Esophagus squamous epithelium (tissue), 5 donors: ENCODE measurements around the gene TRAK1. TPM values are rescaled to one million over a fixed set of nuclear protein-coding genes. Genes with fewer than 3 reads are reported as not detected.

ENCODE experiments used
- DNase-seq: peaks from one replicate; lab custom pipeline; 2025; lab: John Stamatoyannopoulos, UW
- H3K27ac ChIP-seq, 4 donors: fragments of 200-600 bp; sonication (generic); one replicate each; pipeline ENCODE4 v1.5.1; 2016 to 2019; ENCODE audit warnings: mild to moderate bottlenecking in 1 of 4
- H3K27me3 ChIP-seq, 4 donors: fragments of 200-600 bp; sonication (generic); 1 replicate in 3 of 4; 2 replicates in 1 of 4; pipeline versions ENCODE4 v1.5.1 to v1.6.0; 2017 to 2021; ENCODE audit warnings: antibody characterized with exemption in 1 of 4
- H3K36me3 ChIP-seq, 3 donors: fragments of 200-600 bp; sonication (generic); one replicate each; pipeline ENCODE4 v1.5.1; 2016 to 2019
- H3K4me1 ChIP-seq, 3 donors: fragments of 200-600 bp; sonication (generic); one replicate each; pipeline ENCODE4 v1.5.1; 2017 to 2019
- H3K4me3 ChIP-seq, 4 donors: fragments of 200-600 bp; sonication (generic); 1 replicate in 3 of 4; 2 replicates in 1 of 4; pipeline ENCODE4 v1.5.1; 2016 to 2019; ENCODE audit warnings: mild to moderate bottlenecking in 2 of 4, moderate library complexity in 1 of 4
- H3K9me3 ChIP-seq, 3 donors: fragments of 200-600 bp; sonication (generic); one replicate each; pipeline ENCODE4 v1.5.1; 2016 to 2019
- CTCF ChIP-seq, 6 experiments: fragments of 450-650 bp in 4 of 6; fragments of 200-600 bp in 2 of 6; sonication (generic) in 2 of 6; IDR thresholded peaks; one replicate each; pipeline ENCODE4 v1.5.1; 2016 to 2019; ENCODE audit warnings: antibody characterized with exemption in 6 of 6, mild to moderate bottlenecking in 4 of 6, moderate library complexity in 4 of 6
- POLR2A ChIP-seq, 4 donors: fragments of 450-650 bp; IDR thresholded peaks; one replicate each; pipeline ENCODE4 v1.6.1; 2017; ENCODE audit warnings: antibody characterized with exemption in 4 of 4, mild to moderate bottlenecking in 4 of 4, moderate library complexity in 3 of 4
- WGBS, 2 donors: methylation state at CpG; one replicate each; pipeline ENCODE4 v1.1.5; 2018; 5-methylcytosine and 5-hydroxymethylcytosine counted together
- intact Hi-C: fragments of 100-400 bp; cut with DNase I; formaldehyde crosslinking; loops from one replicate; pipeline ENCODE4 v1.15.0; 2022
- total RNA-seq, 4 donors: library from RNA; depleted of rRNA; stranded (reverse); fragments of >200 nt; gene quantifications; one replicate each; pipeline ENCODE4 v1.1.0, GENCODE V29; 2016
- donor health status: DM: yes; HTN: yes; CAD: no.

The TRAK1 gene
- total RNA-seq, 4 donors from 2014 or later: 31.8 to 40.6 (median 37.7) TPM

GRCh38 chr3:42106646-42107045 is 15.5 kb downstream of the TRAK1 start:
- peak overlapping the region in 3 of 4 donors; percentile 29 to 52 (median 47) for H3K27ac ChIP-seq
- H3K36me3 ChIP-seq: peaks cover 0 to 30% (median 11%) of the 10 kb centered on the region in 3 donors
- DNase-seq: no peak
- H3K27me3 ChIP-seq: no peaks in the 10 kb centered on the region
- H3K9me3 ChIP-seq: no peaks in the 10 kb centered on the region
- TF ChIP-seq POLR2A (IDR thresholded peaks at IDR 0.05): no peak
- no peak for TF ChIP-seq CTCF (IDR thresholded peaks at IDR 0.05)
- H3K4me3 ChIP-seq: no peak overlapping the region
- intact Hi-C loops: no loop called here
- H3K4me1 ChIP-seq: peaks cover 10 to 16% (median 15%) of the 10 kb centered on the region in 3 donors

GRCh38 chr3:42110631-42111030 is 19.5 kb downstream of the TRAK1 start:
- WGBS, 2 donors: 96 to 100% methylated on average over 1 to 3 of the region's 3 CpGs
- intact Hi-C loops: no loop called here

GRCh38 chr3:42114130-42114725 is 23.1 kb downstream of the TRAK1 start:
- no peak for DNase-seq
- H3K27me3 ChIP-seq: no peaks in the 10 kb centered on the region
- 52 to 56% methylated on average over 4 of the region's 4 CpGs for WGBS, 2 donors
- TF ChIP-seq POLR2A (IDR thresholded peaks at IDR 0.05) (no peak), CTCF (IDR thresholded peaks at IDR 0.05) (no peak)
- H3K36me3 ChIP-seq: no peaks in the 10 kb centered on the region
- intact Hi-C loops: no loop called here
- no peak overlapping the region for H3K4me3 ChIP-seq
- H3K9me3 ChIP-seq: no peaks in the 10 kb centered on the region
- H3K27ac ChIP-seq: no peak overlapping the region
- H3K4me1 ChIP-seq: peaks cover 10 to 53% (median 26%) of the 10 kb centered on the region in 3 donors

More at GRCh38 chr3:42110631-42111030, 19.5 kb downstream of the TRAK1 start:
- no peak for DNase-seq
- no peaks in the 10 kb centered on the region for H3K9me3 ChIP-seq
- no peak overlapping the region for H3K4me3 ChIP-seq
- peaks cover 0 to 17% (median 0%) of the 10 kb centered on the region in 3 donors for H3K4me1 ChIP-seq
- no peak overlapping the region for H3K27ac ChIP-seq
- H3K36me3 ChIP-seq: peaks cover 0 to 2% (median 0%) of the 10 kb centered on the region in 3 donors
- no peaks in the 10 kb centered on the region for H3K27me3 ChIP-seq
- TF ChIP-seq CTCF (IDR thresholded peaks at IDR 0.05): no peak
- no peak for TF ChIP-seq POLR2A (IDR thresholded peaks at IDR 0.05)

- no peaks in the 10 kb centered on the region for H3K36me3 ChIP-seq
- intact Hi-C loops: loop anchor here (5.0 kb wide), 1 partner anchor 77 kb away; no protein-coding TSS in a partner anchor
- H3K4me1 ChIP-seq: peaks cover 11 to 63% (median 32%) of the 10 kb centered on the region in 3 donors
- no peak for DNase-seq
- no peaks in the 10 kb centered on the region for H3K27me3 ChIP-seq
- H3K27ac ChIP-seq: no peak overlapping the region
- 58 to 83% methylated on average over 7 to 13 of the region's 13 CpGs for WGBS, 2 donors
- TF ChIP-seq POLR2A (IDR thresholded peaks at IDR 0.05): no peak
- TF ChIP-seq CTCF (IDR thresholded peaks at IDR 0.05): no peak
- no peaks in the 10 kb centered on the region for H3K9me3 ChIP-seq
- no peak overlapping the region for H3K4me3 ChIP-seq
These were observed 24.1 kb downstream of the TRAK1 start for GRCh38 chr3:42115215-42115614.

- TF ChIP-seq POLR2A (IDR thresholded peaks at IDR 0.05) (no peak), CTCF (IDR thresholded peaks at IDR 0.05) (no peak)
- Histone ChIP-seq H3K9me3 (no peaks in the 10 kb centered on the region), H3K4me3 (no peak overlapping the region), H3K4me1 (peaks cover 18 to 70% (median 37%) of the 10 kb centered on the region in 3 donors), H3K27me3 (no peaks in the 10 kb centered on the region), H3K27ac (no peak overlapping the region), H3K36me3 (no peaks in the 10 kb centered on the region)
- intact Hi-C loops: loop anchor here (5.0 kb wide), 1 partner anchor 76 kb away; no protein-coding TSS in a partner anchor
- 78 to 97% methylated on average over 7 of the region's 9 CpGs for WGBS, 2 donors
- DNase-seq: no peak
These were observed 24.8 kb downstream of the TRAK1 start for GRCh38 chr3:42115946-42116345.
